Thymus (tissue), 11 donors: ENCODE measurements around the gene TPR. TPM values are rescaled to one million over a fixed set of nuclear protein-coding genes. Genes with fewer than 3 reads are reported as not detected.

Experiments used
- DNase-seq, 9 donors: peaks; one replicate each; pipeline ENCODE4 v3.0.0-alpha.2; 2013; ENCODE audit warnings: low spot score in 9 of 9, low read depth in 6 of 9, missing footprints in 1 of 9
- H3K27ac ChIP-seq, 2 donors: one replicate each; pipeline ENCODE4 v1.5.1; 2013; ENCODE audit warnings: control low read depth in 1 of 2, low read depth in 1 of 2, low read length in 1 of 2, mild to moderate bottlenecking in 1 of 2, moderate library complexity in 1 of 2
- H3K27me3 ChIP-seq, 2 donors: one replicate each; pipeline ENCODE4 v1.5.1; 2013; ENCODE audit warnings: low read length in 1 of 2; ENCODE audit not compliant: control insufficient read depth in 2 of 2, insufficient read depth in 1 of 2
- H3K36me3 ChIP-seq, 2 donors: one replicate each; pipeline ENCODE4 v1.5.1; 2013; ENCODE audit warnings: low read length in 1 of 2, mild to moderate bottlenecking in 1 of 2, moderate library complexity in 1 of 2; ENCODE audit not compliant: control insufficient read depth in 2 of 2, insufficient read depth in 2 of 2
- H3K4me1 ChIP-seq, 2 donors: one replicate each; pipeline ENCODE4 v1.5.1; 2013; ENCODE audit warnings: low read length in 2 of 2; ENCODE audit not compliant: control insufficient read depth in 2 of 2, insufficient read depth in 2 of 2
- H3K4me3 ChIP-seq, 2 donors: one replicate each; pipeline ENCODE4 v1.5.1; 2013; ENCODE audit warnings: low read length in 2 of 2, control low read depth in 1 of 2, mild to moderate bottlenecking in 1 of 2
- H3K9me3 ChIP-seq, 2 donors: one replicate each; pipeline ENCODE4 v1.5.1; 2013; ENCODE audit warnings: low read length in 1 of 2, mild to moderate bottlenecking in 1 of 2; ENCODE audit not compliant: control insufficient read depth in 2 of 2, insufficient read depth in 1 of 2
- WGBS: extraction: QIAGEN DNeasy Blood & Tissue Kit; methylation state at CpG from one replicate; pipeline ENCODE4 v1.1.7; 2013; 5-methylcytosine and 5-hydroxymethylcytosine counted together
- polyA plus RNA-seq: library from polyadenylated mRNA; stranded (reverse); fragments of 200-250 nt; gene quantifications from one replicate; pipeline ENCODE4 v1.2.3, GENCODE V29; 2013
- total RNA-seq: library from RNA; stranded (reverse); fragments of 120-200 nt; gene quantifications from one replicate; pipeline ENCODE4 v1.2.4, GENCODE V29; 2013
- donor health status: healthy.

The TPR gene
- total and polyA plus RNA-seq, 2 donors = 38.4 to 74.2 TPM

- Histone ChIP-seq H3K4me3 (no peak overlapping the region), H3K9me3 (no peaks in the 10 kb centered on the region), H3K4me1 (peaks cover 7 to 15% of the 10 kb centered on the region in 2 donors), H3K27ac (no peak overlapping the region), H3K27me3 (no peaks in the 10 kb centered on the region), H3K36me3 (peaks cover 8 to 43% of the 10 kb centered on the region in 2 donors)
- no peak for DNase-seq
- over 99% methylated on average over 3 of the region's 3 CpGs for WGBS
Measured at GRCh38 chr1:186311375-186312051, 63.5 kb downstream of the TPR start.

GRCh38 chr1:186310307-186310706 lies 64.7 kb downstream of the TPR start:
- WGBS = 99% methylated on average over 4 of the region's 4 CpGs
- Histone ChIP-seq H3K36me3 (peaks cover 5 to 33% of the 10 kb centered on the region in 2 donors), H3K27ac (no peak overlapping the region)

GRCh38 chr1:186308264-186309060 lies 66.6 kb downstream of the TPR start:
- no peaks in the 10 kb centered on the region for H3K27me3 ChIP-seq
- no peak for DNase-seq
- no peak overlapping the region for H3K27ac ChIP-seq
- no peaks in the 10 kb centered on the region for H3K9me3 ChIP-seq
- no peak overlapping the region for H3K4me3 ChIP-seq
- peaks cover 5 to 18% of the 10 kb centered on the region in 2 donors for H3K36me3 ChIP-seq
- 88% methylated on average over 6 of the region's 6 CpGs for WGBS
- peaks cover 9 to 32% of the 10 kb centered on the region in 2 donors for H3K4me1 ChIP-seq

More at GRCh38 chr1:186310307-186310706, 64.7 kb downstream of the TPR start:
- H3K27me3 ChIP-seq = no peaks in the 10 kb centered on the region
- no peak for DNase-seq
- H3K4me1 ChIP-seq = peaks cover 9 to 23% of the 10 kb centered on the region in 2 donors
- no peak overlapping the region for H3K4me3 ChIP-seq
- H3K9me3 ChIP-seq = no peaks in the 10 kb centered on the region

GRCh38 chr1:186307445-186307844 lies 67.6 kb downstream of the TPR start:
- 99% methylated on average over 6 of the region's 6 CpGs for WGBS
- peaks cover 5 to 8% of the 10 kb centered on the region in 2 donors for H3K36me3 ChIP-seq
- no peak overlapping the region for H3K27ac ChIP-seq
- no peak overlapping the region for H3K4me3 ChIP-seq
- DNase-seq = no peak
- H3K4me1 ChIP-seq = peaks cover 13 to 41% of the 10 kb centered on the region in 2 donors
- no peaks in the 10 kb centered on the region for H3K27me3 ChIP-seq
- no peaks in the 10 kb centered on the region for H3K9me3 ChIP-seq

GRCh38 chr1:186306533-186306932 lies 68.5 kb downstream of the TPR start:
- H3K36me3 ChIP-seq = peaks cover under 1 to 4% of the 10 kb centered on the region in 2 donors
- no peaks in the 10 kb centered on the region for H3K9me3 ChIP-seq
- peak overlapping the region; percentile 71 to 82 for H3K27ac ChIP-seq
- H3K4me1 ChIP-seq = peaks cover 13 to 48% of the 10 kb centered on the region in 2 donors
- H3K4me3 ChIP-seq = no peak overlapping the region
- WGBS = 43% methylated on average over 3 of the region's 3 CpGs
- DNase-seq = peak in 2 of 9 donors; percentile 38 to 64
- H3K27me3 ChIP-seq = no peaks in the 10 kb centered on the region

- H3K4me1 ChIP-seq = peaks cover 13 to 54% of the 10 kb centered on the region in 2 donors
- peak overlapping the region in 1 of 2 donors; percentile 92 for H3K27ac ChIP-seq
- no peaks in the 10 kb centered on the region for H3K36me3 ChIP-seq
- no peaks in the 10 kb centered on the region for H3K27me3 ChIP-seq
- no peaks in the 10 kb centered on the region for H3K9me3 ChIP-seq
- 72% methylated on average over 6 of the region's 6 CpGs for WGBS
- no peak overlapping the region for H3K4me3 ChIP-seq
- peak in 2 of 9 donors; percentile 62 to 78 for DNase-seq
Measured at GRCh38 chr1:186304982-186305949, 69.8 kb downstream of the TPR start.

GRCh38 chr1:186303911-186304310 lies 71.1 kb downstream of the TPR start:
- H3K4me3 ChIP-seq = no peak overlapping the region
- no peaks in the 10 kb centered on the region for H3K9me3 ChIP-seq
- H3K27me3 ChIP-seq = no peaks in the 10 kb centered on the region
- DNase-seq = peak in 8 of 9 donors; percentile 43 to 89 (median 78)
- WGBS = 27% methylated on average over 2 of the region's 2 CpGs
- H3K4me1 ChIP-seq = peaks cover 20 to 61% of the 10 kb centered on the region in 2 donors
- peak overlapping the region; percentile 22 to 92 for H3K27ac ChIP-seq
- no peaks in the 10 kb centered on the region for H3K36me3 ChIP-seq

GRCh38 chr1:186302381-186302920 lies 72.6 kb downstream of the TPR start:
- Histone ChIP-seq H3K27me3 (no peaks in the 10 kb centered on the region), H3K9me3 (no peaks in the 10 kb centered on the region), H3K4me1 (peaks cover 13 to 56% of the 10 kb centered on the region in 2 donors), H3K36me3 (no peaks in the 10 kb centered on the region), H3K4me3 (no peak overlapping the region), H3K27ac (no peak overlapping the region)
- DNase-seq = no peak
- 92% methylated on average over 3 of the region's 3 CpGs for WGBS
